Prostate gland (tissue), 2 donors: Measurements from ENCODE around the gene SUN3. TPM values are rescaled to one million over a fixed set of nuclear protein-coding genes. Genes with fewer than 3 reads are reported as not detected.

Experiments used
- DNase-seq: peaks from one replicate; pipeline ENCODE4 v3.0.0-alpha.2; 2019; ENCODE audit warnings: low spot score
- H3K27ac ChIP-seq, 2 donors: fragments of 200-600 bp; sonication (generic); 2 replicates each; pipeline ENCODE4 v1.5.1; 2017 to 2019
- H3K27me3 ChIP-seq: fragments of 200-600 bp; sonication (generic); replicated peaks from 2 replicates; pipeline ENCODE4 v1.5.1; 2019; ENCODE audit not compliant: insufficient read depth
- H3K36me3 ChIP-seq, 2 donors: fragments of 200-600 bp; sonication (generic); 1 replicate in 1 of 2; 2 replicates in 1 of 2; pipeline versions ENCODE4 v1.5.1 to v1.8.1; 2017 to 2019
- H3K4me1 ChIP-seq: fragments of 200-600 bp; sonication (generic); replicated peaks from 2 replicates; pipeline ENCODE4 v1.5.1; 2019
- H3K4me3 ChIP-seq, 2 donors: fragments of 200-600 bp; sonication (generic); 2 replicates each; pipeline ENCODE4 v1.5.1; 2017 to 2019
- H3K9me3 ChIP-seq: fragments of 200-600 bp; sonication (generic); 2 replicates; pipeline ENCODE4 v1.5.1; 2017
- CTCF ChIP-seq, 4 experiments: fragments of 200-600 bp in 2 of 4; fragments of 450-650 bp in 2 of 4; sonication (generic) in 2 of 4; IDR thresholded peaks; 1 replicate in 3 of 4; 2 replicates in 1 of 4; pipeline ENCODE4 v1.5.1; 2016 to 2019; ENCODE audit warnings: antibody characterized with exemption in 4 of 4, mild to moderate bottlenecking in 2 of 4, moderate library complexity in 2 of 4
- POLR2A ChIP-seq: fragments of 450-650 bp; IDR thresholded peaks from one replicate; pipeline ENCODE4 v1.6.1; 2016; ENCODE audit warnings: antibody characterized with exemption, mild to moderate bottlenecking
- POLR2AphosphoS5 ChIP-seq: sonication (generic); formaldehyde crosslinking; IDR thresholded peaks from one replicate; pipeline ENCODE4 v1.6.1; 2017; ENCODE audit warnings: antibody characterized with exemption
- WGBS: methylation state at CpG from one replicate; pipeline ENCODE4 v1.1.5; 2018; 5-methylcytosine and 5-hydroxymethylcytosine counted together
- intact Hi-C: fragments of 100-400 bp; cut with DNase I; formaldehyde crosslinking; loops from one replicate; pipeline ENCODE4 v1.14.2; 2022
- total RNA-seq, 2 donors: library from RNA; depleted of rRNA; stranded (reverse); fragments of >200 nt; gene quantifications; one replicate each; pipeline ENCODE4 v1.1.0, GENCODE V29; 2016

SUN3 gene
- total RNA-seq, 2 donors from 2014 or later: 4.5 TPM; not detected in 1

- WGBS: 37% methylated on average over 3 of the region's 3 CpGs
- intact Hi-C loops: no loop called here
- Histone ChIP-seq H3K27ac (no peak overlapping the region), H3K4me1 (no peaks in the 10 kb centered on the region), H3K4me3 (no peak overlapping the region), H3K36me3 (no peaks in the 10 kb centered on the region), H3K9me3 (no peaks in the 10 kb centered on the region), H3K27me3 (no peaks in the 10 kb centered on the region)
- TF ChIP-seq POLR2A: no peak
- no peak for TF ChIP-seq CTCF (IDR thresholded peaks at IDR 0.05)
- no peak for TF ChIP-seq POLR2AphosphoS5
- DNase-seq: no peak
Measured at GRCh38 chr7:48042216-48042615, 13.3 kb upstream of the SUN3 start.

- WGBS: 56% methylated on average over 3 of the region's 3 CpGs
- TF ChIP-seq POLR2AphosphoS5 (no peak), POLR2A (no peak), CTCF (IDR thresholded peaks at IDR 0.05) (no peak)
- Histone ChIP-seq H3K4me1 (no peaks in the 10 kb centered on the region), H3K27ac (no peak overlapping the region), H3K9me3 (no peaks in the 10 kb centered on the region), H3K4me3 (no peak overlapping the region), H3K36me3 (no peaks in the 10 kb centered on the region), H3K27me3 (no peaks in the 10 kb centered on the region)
- DNase-seq: no peak
- intact Hi-C loops: no loop called here
Measured at GRCh38 chr7:48041653-48041970, 12.7 kb upstream of the SUN3 start.

GRCh38 chr7:48040944-48041652 is 12.2 kb upstream of the SUN3 start:
- 87% methylated on average over 18 of the region's 18 CpGs for whole genome bisulfite sequencing
- TF ChIP-seq POLR2AphosphoS5 (no peak), CTCF (IDR thresholded peaks at IDR 0.05) (no peak), POLR2A (no peak)
- intact Hi-C loops: no loop called here

GRCh38 chr7:48038815-48039506 is 10.1 kb upstream of the SUN3 start:
- TF ChIP-seq CTCF (IDR thresholded peaks at IDR 0.05) (no peak), POLR2A (no peak), POLR2AphosphoS5 (no peak)
- intact Hi-C loops: loop anchor here (5.0 kb wide), 1 partner anchor 73 kb away; no protein-coding TSS in a partner anchor
- no peaks in the 10 kb centered on the region for H3K9me3 ChIP-seq
- H3K27me3 ChIP-seq: peaks cover 3% of the 10 kb centered on the region
- H3K4me1 ChIP-seq: peaks cover 2% of the 10 kb centered on the region
- no peak for DNase-seq
- H3K27ac ChIP-seq: no peak overlapping the region
- no peak overlapping the region for H3K4me3 ChIP-seq
- WGBS: 37% methylated on average over 5 of the region's 5 CpGs
- no peaks in the 10 kb centered on the region for H3K36me3 ChIP-seq

More at GRCh38 chr7:48040944-48041652, 12.2 kb upstream of the SUN3 start:
- peaks cover under 1% of the 10 kb centered on the region for H3K4me1 ChIP-seq
- no peaks in the 10 kb centered on the region for H3K9me3 ChIP-seq
- peaks cover 2% of the 10 kb centered on the region for H3K27me3 ChIP-seq
- H3K4me3 ChIP-seq: no peak overlapping the region
- no peak for DNase-seq
- H3K27ac ChIP-seq: no peak overlapping the region
- H3K36me3 ChIP-seq: no peaks in the 10 kb centered on the region
